HG02852 (cell line): ENCODE measurements around the gene PIK3IP1.
A peak's percentile ranks its signal among the peaks of the same experiment; 100 is the strongest.

Experiments
- ATAC-seq: cut with Tn5 transposase; IDR thresholded peaks from one replicate; pipeline ENCODE4 v1.9.1; 2021; ENCODE audit warnings: mild to moderate bottlenecking, moderate library complexity; ENCODE audit not compliant: unreplicated experiment

The PIK3IP1 gene

GRCh38 chr22:31313366-31314147 lies 21.3 kb upstream of the PIK3IP1 start:
- no peak for ATAC-seq

GRCh38 chr22:31308181-31308580 lies 15.9 kb upstream of the PIK3IP1 start:
- ATAC-seq, result no peak

GRCh38 chr22:31305194-31305593 lies 12.9 kb upstream of the PIK3IP1 start:
- no peak for ATAC-seq

DNA sequence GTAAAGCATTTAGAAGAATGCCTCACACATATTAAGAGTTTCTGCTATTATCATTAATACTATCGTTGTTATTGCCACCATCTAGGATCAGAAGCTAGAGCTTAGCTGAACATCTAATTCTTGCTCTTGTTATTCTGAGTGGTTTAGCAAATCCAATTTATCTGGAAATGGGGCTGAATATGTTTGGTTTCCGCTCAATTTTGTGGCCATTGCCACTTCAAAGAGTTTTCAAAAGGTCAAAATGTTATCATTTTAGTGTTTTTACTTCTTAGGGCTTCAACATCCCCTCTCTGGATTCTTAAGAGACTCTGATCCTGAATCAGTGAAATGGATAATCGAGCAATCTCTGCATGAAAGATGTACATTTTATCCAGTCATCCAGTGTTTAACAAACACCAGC lies 10.2 kb upstream of the PIK3IP1 start:
- ATAC-seq, result no peak

DNA sequence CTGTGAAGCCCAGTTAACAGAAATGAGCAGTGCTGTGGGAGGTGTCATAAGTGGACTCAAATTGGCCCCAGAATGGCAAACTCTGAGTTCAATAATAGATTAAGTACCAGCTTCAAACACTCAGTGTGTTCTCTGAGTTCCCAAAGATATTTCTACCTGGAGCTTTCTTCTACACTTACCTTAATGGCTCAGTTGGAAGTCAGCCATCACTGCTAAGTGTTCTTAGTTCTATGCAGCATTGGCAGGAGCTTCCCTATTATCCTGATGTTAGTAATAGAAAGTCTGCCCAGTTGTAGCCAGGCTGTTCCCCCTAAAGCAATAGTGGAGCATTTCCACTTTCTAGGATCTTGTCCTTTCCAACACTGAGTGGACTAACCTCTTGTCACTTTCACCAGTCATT lies 9.7 kb upstream of the PIK3IP1 start:
- ATAC-seq, result no peak

GRCh38 chr22:31300896-31301295 lies 8.6 kb upstream of the PIK3IP1 start:
- no peak for ATAC-seq

GRCh38 chr22:31295831-31296657 lies 3.8 kb upstream of the PIK3IP1 start:
- no peak for ATAC-seq

GRCh38 chr22:31295360-31295759 lies 3.1 kb upstream of the PIK3IP1 start:
- no peak for ATAC-seq

- ATAC-seq, result no peak
These were observed 630 bp downstream of the PIK3IP1 start for GRCh38 chr22:31291481-31292235.

GRCh38 chr22:31290494-31291471 lies 1.5 kb downstream of the PIK3IP1 start:
- peak; percentile 81 for ATAC-seq

- ATAC-seq, result no peak
These were observed 2.9 kb downstream of the PIK3IP1 start for GRCh38 chr22:31289344-31289743.

DNA sequence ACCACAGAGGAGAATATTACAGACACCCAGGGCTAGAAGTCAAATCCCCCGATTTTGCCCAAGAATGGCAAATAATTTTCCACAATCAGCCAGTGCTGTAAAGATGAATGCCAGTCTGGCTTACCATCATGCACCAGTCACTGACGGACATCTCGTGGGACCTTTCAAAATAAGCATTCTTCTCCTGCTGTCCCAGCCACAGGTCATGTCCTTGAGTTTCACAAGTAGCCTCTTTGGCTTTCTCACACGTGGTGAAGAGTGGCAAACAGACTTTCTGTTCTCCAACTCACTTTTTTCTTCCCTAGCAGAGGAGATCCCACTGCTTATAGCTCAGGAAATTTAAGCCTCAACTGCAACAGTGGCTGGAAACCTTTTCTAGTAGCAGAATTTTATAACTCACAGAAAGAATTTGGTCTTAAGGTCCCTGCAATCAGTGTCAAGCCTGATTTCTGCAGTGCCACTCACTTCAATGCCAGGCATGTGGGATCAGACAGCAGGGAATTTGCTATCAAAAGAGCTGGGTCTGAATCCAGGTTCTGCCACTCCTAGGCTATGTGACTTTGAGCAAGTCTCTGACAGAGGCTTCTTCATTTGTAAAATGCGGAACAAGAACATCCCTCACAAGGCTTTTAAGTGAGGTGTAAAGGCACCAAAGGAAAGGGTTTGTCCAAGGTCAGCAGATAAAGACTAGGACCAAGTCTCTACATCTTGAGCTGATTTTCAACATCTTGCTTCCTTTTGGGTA lies 3.6 kb downstream of the PIK3IP1 start:
- no peak for ATAC-seq

GRCh38 chr22:31287818-31288495 lies 4.3 kb downstream of the PIK3IP1 start:
- ATAC-seq, result no peak

- no peak for ATAC-seq
These were observed 5.7 kb downstream of the PIK3IP1 start for GRCh38 chr22:31286360-31287255.

DNA sequence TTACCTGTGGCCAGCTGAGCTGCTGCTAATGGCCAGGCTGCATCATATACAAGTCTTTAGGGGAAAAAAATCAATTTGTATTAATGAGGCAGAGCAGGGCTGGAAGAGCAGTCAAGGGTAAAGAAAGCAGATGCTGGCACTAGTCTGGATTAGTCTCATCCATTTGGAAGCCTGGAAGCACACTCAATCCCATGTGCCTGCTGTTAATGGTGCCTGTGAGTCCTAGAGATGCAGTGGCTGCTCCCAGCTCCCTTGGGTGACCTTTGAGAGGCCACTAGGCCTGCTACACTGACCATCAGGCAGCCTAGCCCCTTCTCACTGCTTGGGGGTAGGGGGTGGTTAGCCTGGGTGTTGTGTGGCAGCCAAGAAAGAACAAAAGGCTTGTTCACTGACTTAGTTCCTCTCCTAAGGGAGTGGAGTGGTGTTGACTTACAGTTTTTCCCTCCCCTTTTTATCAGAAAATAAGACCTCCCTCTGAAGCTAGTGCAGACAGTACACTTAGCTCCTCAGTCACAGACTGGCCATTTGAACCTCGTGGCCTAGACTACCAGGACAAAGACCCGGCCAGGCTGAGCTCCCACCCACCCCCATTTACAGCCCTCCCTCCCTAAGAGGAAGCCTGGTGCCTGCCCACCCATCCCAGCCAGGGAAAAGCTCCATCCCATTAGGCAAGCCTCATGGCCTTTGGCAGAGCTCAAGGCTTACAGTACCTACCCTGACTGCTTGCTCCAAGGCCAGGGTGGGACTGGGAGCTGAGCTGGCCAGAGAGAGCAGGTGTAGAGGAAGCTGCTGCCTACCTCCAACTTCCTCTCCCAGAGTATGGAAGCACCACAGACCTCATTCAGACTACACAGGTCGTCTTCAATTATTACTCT lies 7.8 kb downstream of the PIK3IP1 start:
- no peak for ATAC-seq

DNA sequence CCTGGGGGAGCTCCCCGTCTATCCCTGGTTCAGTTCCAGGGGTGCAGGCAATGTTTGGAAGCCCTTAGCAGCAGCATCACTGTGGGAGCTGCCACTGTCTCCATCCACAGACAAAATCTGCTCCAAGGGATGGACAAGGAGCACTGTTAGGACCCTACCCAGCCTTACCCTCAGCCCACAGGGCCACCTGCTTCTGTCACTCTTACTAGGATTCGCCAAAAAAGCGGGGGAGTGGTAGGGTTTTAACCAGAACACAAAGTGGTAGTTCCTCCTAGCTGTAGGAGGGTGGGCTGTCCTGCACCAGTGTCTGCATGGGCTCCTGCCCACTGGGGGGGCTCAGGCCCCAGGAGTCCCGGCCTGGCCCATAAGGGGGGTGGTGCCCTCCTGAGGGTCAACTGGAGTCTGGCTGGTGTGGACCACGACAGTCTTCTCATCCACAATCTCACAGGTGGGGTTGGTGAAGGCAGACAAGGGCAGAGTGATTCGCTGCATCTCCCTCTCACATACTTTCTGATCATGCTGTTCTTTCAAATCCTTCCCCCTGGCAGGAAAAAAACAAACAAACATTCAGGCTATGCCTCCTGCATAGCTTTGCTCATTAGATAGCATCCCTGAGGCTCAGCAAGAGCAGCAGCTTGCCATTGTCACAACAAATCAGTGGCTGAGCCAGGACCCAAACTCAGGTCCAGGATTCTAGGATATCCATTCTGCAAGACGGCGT lies 9.4 kb downstream of the PIK3IP1 start:
- no peak for ATAC-seq
